ENCODE data around the gene APOO. TPM values are rescaled to one million over a fixed set of nuclear protein-coding genes. Genes with fewer than 3 reads are reported as not detected.

The APOO gene
- total RNA-seq, 2 experiments from 2014 or later, result 31.7 to 38.5 TPM

DNA sequence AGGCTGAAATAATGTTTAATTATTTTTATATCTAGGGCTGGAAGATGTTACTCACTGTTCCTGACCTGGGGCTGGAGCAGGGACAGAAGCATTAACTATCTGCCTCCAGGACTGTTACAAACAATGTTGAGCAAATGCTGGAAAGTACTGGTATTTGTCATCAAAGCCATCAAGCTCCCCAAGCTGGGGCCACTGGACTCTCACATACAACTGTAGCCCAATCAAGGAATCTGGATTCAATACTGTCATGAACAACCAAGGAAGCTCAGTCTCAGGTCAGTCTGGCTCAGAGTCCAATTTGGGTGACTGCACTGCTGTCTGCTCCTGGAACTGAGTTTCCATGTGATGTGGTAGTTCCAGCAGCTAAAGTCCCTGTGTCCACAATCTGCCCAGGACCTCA is 50.4 kb downstream of the APOO start:
- no peaks in the 10 kb centered on the region for H3K27me3 Mint-ChIP-seq
- no peak overlapping the region for H3K4me3 Mint-ChIP-seq
- H3K4me1 Mint-ChIP-seq, result peaks cover 2% of the 10 kb centered on the region
- H3K27ac Mint-ChIP-seq, result no peak overlapping the region
- DNase-seq, result no peak
- H3K36me3 Mint-ChIP-seq, result peaks cover 9% of the 10 kb centered on the region
- H3K9me3 Mint-ChIP-seq, result no peaks in the 10 kb centered on the region

DNA sequence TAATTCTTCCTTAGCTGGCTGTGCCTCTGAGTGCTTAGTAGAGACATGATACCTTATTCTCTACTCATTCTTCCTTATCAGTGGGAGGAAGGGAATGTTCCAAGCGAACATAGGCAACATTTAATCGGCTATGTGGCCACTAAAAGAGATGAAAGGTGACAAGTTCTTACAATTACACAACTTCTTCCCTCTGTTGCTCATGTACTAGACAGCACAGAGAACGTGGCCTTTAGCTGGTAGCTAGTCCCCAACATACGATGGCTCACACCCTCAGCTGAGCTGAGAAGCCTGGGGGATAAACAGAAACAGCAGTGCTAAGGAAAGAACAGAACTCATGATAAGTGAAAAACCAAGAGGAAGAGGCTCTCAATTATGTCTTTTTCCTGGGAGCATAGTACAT is 52.2 kb downstream of the APOO start:
- no peaks in the 10 kb centered on the region for H3K9me3 Mint-ChIP-seq
- H3K36me3 Mint-ChIP-seq, result peaks cover 4% of the 10 kb centered on the region
- DNase-seq, result no peak
- no peaks in the 10 kb centered on the region for H3K4me1 Mint-ChIP-seq
- no peak overlapping the region for H3K4me3 Mint-ChIP-seq
- H3K27me3 Mint-ChIP-seq, result no peaks in the 10 kb centered on the region
- no peak overlapping the region for H3K27ac Mint-ChIP-seq

DNA sequence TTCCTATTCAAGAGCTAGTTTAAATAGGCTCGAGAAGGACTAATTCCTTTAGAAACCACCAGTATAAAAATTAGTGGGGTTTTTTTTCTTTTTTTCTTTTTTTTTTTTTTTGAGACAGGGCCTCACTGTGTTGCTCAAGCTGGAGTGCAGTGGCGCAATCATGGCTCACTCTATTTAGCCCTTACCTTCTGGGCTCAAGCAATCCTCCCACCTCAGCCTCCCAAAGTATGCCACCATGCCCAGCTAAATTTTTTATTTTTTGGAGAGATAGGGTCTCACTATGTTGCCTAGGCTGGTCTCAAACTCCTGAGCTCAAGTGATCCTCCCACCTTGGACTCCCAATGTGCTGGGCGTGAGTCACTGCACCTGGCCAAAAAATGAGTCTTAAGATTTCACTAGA is 52.8 kb downstream of the APOO start:
- Mint-ChIP-seq H3K4me3 (no peak overlapping the region), H3K36me3 (peaks cover 4% of the 10 kb centered on the region), H3K27ac (no peak overlapping the region), H3K27me3 (no peaks in the 10 kb centered on the region), H3K4me1 (no peaks in the 10 kb centered on the region), H3K9me3 (no peaks in the 10 kb centered on the region)
- DNase-seq, result no peak

DNA sequence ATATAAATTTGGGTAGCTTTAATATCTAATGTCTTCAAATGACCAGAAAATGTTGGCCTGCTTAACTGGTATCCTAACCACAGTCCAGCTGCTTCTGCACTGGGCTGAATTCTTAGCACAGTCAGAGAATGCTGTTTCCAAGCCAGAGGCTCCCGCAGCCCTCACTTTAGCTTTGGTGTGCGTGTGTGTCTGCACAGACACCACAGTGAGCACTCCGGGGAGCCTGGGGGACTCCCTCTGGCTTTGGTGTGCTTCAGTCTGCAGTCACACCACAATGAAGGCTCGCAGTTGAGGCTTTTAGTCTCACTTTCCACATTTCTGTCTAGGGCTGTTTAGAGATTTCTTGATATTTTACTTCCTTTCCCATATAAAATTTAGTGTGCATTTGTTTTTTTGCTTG is 53.6 kb downstream of the APOO start:
- Mint-ChIP-seq H3K36me3 (peaks cover 2% of the 10 kb centered on the region), H3K27ac (no peak overlapping the region), H3K4me1 (no peaks in the 10 kb centered on the region), H3K9me3 (no peaks in the 10 kb centered on the region), H3K27me3 (no peaks in the 10 kb centered on the region), H3K4me3 (no peak overlapping the region)
- no peak for DNase-seq

DNA sequence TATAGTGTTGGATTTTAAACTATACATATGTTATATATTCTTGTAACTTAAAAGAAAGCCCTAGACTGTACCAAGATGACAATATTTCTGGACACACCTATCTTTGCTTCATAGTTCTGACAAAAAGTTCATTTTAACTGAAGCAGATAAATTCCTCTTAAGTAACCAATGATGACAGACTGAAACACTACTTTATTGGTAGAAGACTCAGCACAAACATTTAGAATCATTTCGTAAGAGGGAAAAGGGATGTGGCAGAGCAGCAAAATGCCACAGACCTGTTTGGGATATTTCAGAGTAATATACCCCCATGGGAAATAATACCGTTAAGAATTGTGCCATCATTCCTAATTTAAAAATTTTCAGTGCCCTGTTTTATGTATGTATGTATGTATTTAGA is 56.2 kb downstream of the APOO start:
- H3K4me3 Mint-ChIP-seq, result no peak overlapping the region
- no peak for DNase-seq
- no peaks in the 10 kb centered on the region for H3K27me3 Mint-ChIP-seq
- H3K27ac Mint-ChIP-seq, result no peak overlapping the region
- no peaks in the 10 kb centered on the region for H3K9me3 Mint-ChIP-seq
- no peaks in the 10 kb centered on the region for H3K4me1 Mint-ChIP-seq
- H3K36me3 Mint-ChIP-seq, result no peaks in the 10 kb centered on the region

DNA sequence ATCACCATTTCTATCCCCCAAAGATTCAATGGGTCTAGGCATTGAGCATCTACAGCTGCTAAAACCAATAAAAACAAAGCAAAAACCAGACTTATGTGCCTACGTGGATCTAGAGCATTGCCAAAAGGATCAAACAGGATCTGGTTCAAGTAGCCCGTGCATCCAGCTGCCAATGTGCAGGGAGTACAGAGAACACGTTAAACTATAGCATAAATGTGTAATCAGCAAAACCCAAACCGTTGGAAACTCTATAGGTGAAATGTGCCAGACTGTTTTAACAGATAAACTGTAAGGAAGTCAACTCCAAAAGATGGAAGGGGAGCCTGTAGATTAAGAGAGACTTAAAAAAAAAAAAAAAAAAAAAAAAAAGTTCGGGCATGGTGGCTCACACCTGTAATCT is 58.5 kb downstream of the APOO start:
- no peak overlapping the region for H3K4me3 Mint-ChIP-seq
- H3K27ac Mint-ChIP-seq, result no peak overlapping the region
- no peaks in the 10 kb centered on the region for H3K9me3 Mint-ChIP-seq

DNA sequence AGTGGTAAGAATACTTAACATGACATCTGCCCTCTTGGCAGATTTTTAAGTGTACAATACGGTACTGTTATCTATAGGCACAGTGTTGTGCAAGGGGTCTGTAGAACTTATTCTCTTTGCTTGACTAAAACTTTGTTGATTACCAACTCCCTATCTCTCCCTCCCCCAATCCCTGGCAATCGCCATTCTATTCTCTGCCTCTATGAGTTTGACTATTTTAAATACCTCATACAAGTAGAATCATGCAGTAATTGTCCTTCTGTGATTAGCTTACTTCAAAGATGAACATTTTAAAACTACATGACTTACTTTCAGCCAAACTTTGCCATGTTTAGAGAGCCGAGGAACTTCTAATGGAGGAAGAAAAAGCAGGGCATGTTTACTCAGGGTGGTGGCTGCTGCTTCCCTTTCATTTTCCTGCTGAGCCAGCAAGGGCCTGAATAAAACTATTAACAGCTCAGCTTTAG is 62.4 kb downstream of the APOO start:
- H3K36me3 Mint-ChIP-seq, result peaks cover 6% of the 10 kb centered on the region
- H3K27me3 Mint-ChIP-seq, result no peaks in the 10 kb centered on the region
- no peak overlapping the region for H3K27ac Mint-ChIP-seq
- no peaks in the 10 kb centered on the region for H3K4me1 Mint-ChIP-seq
- H3K4me3 Mint-ChIP-seq, result no peak overlapping the region
- H3K9me3 Mint-ChIP-seq, result no peaks in the 10 kb centered on the region
- no peak for DNase-seq

More for the DNA sequence above, 58.5 kb downstream of the APOO start:
- no peaks in the 10 kb centered on the region for H3K4me1 Mint-ChIP-seq
- H3K36me3 Mint-ChIP-seq, result no peaks in the 10 kb centered on the region
- DNase-seq, result no peak
- H3K27me3 Mint-ChIP-seq, result no peaks in the 10 kb centered on the region

DNA sequence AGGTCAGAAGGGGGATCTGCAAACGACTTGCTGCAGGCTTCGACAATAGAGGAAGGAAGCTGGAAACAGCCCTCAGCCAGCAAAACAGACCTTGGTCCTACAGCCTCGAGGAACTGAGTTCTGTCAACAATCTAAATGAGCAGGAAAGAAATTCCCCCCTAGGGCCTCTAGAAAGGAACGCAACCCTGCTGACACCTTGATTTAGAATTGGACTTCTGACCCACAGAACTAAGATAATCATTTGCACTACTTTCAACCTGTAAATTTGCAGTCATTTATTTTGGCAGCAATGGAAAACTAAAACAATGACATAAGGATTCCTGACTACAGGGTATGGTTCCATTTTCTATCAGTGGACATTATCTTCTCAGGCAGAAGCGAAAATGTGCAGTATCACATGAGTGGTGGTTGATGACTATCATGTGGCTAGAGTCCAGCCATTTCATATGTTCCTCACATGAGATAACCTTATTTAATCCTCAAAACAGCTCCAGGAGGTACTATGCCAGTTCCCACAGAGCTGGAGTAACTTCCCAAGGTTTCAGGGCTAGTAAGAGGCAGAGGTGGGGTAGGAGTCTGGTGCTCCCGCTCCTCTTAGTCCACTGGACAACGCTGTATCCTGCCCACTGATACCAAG is 63.1 kb downstream of the APOO start:
- Mint-ChIP-seq H3K36me3 (peaks cover 6% of the 10 kb centered on the region), H3K4me1 (no peaks in the 10 kb centered on the region), H3K27me3 (no peaks in the 10 kb centered on the region), H3K4me3 (no peak overlapping the region), H3K9me3 (no peaks in the 10 kb centered on the region), H3K27ac (no peak overlapping the region)
- DNase-seq, result no peak

DNA sequence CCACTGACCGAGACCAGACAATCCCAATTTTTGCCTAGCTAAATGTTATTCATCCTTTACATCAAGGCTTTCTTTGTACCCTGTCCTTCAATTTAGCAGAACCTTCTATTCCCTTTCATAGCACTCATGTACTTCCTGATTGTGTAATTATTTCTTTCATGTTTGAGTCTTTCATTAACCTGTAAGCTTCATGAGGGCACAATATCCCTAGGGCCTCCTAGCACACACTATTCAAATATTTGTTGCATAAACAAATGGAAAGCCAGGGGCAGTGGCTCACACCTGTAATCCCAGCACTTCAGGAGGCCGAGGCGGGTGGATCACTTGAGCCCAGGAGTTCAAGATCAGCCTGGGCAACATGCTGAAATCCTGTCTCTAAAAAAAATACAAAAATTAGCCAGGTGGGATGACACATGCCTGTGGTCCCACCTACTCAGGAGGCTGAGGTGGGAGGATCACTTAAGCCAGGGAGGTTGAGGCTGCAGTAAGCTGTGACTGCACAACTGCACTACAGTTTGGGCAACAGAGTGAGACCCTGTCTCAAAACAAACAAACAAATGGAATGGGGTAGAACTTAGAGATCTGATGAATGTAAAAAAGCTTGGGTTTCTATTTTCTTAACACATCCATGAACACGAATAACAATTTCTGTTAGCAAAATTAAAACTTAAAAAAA is 65.8 kb downstream of the APOO start:
- Mint-ChIP-seq H3K27ac (no peak overlapping the region), H3K27me3 (no peaks in the 10 kb centered on the region), H3K9me3 (no peaks in the 10 kb centered on the region)

DNA sequence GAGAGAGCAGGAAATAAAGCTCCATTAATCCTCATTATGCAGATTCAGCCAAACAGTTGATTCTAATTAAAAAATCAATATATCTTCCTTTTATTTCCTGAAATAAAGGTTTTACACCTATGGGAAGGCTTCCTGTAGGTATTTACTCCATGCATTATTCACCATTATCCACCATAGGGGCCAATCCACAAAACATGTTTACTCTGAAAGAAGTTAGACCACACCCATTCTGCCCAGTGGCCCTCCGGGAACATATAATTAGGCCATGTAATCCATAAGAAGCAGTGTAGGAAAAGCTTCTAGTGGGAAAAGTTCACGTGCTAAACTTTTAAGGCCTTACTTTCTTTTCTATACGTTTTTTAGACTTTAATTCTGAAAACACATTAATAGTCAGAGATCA is 67.1 kb downstream of the APOO start:
- Mint-ChIP-seq H3K36me3 (peaks cover 6% of the 10 kb centered on the region), H3K4me3 (no peak overlapping the region), H3K27me3 (no peaks in the 10 kb centered on the region), H3K27ac (no peak overlapping the region), H3K9me3 (no peaks in the 10 kb centered on the region), H3K4me1 (no peaks in the 10 kb centered on the region)
- no peak for DNase-seq

More for the DNA sequence above, 65.8 kb downstream of the APOO start:
- Mint-ChIP-seq H3K36me3 (peaks cover 6% of the 10 kb centered on the region), H3K4me3 (no peak overlapping the region), H3K4me1 (no peaks in the 10 kb centered on the region)
- DNase-seq, result no peak

DNA sequence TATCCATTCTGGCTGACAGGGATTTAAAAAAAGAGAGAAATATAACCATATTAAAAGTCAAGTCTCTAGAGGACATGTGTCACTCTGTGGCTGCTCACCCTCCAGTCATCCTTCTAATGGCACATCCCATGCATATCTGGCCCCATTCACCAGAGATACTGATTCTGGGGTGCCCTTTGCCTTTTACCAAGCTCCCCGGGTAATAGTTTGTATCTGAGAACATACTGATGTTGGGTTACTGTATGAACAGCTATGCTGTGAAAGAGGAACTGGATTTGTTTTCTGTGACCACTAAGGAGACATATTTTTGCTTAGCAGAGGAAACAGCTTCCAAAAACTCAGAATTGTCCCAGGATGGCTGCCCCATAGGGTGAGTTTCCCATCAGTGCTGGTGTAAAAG is 68.8 kb downstream of the APOO start:
- H3K36me3 Mint-ChIP-seq, result peaks cover 6% of the 10 kb centered on the region
- no peaks in the 10 kb centered on the region for H3K27me3 Mint-ChIP-seq
- H3K27ac Mint-ChIP-seq, result no peak overlapping the region
- H3K4me3 Mint-ChIP-seq, result no peak overlapping the region
- no peak for DNase-seq
- no peaks in the 10 kb centered on the region for H3K9me3 Mint-ChIP-seq
- no peaks in the 10 kb centered on the region for H3K4me1 Mint-ChIP-seq

DNA sequence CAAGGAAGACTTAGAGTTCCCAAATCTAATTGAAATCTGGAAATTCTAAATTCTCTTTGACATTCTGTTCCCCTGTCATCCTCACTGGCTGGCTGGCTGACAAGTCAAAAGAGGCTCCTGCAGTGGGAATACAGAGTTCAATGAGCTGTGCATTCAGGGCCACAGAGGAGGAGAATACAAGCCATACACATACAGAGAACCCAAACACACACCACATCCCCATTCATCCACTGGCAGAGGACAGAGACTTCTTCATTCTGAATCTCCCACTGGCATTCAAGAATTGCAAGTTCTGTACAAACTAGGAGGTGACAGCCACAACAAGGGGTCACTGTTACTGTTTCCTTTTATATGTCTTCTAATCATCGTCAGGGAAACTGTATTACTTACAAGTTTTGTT is 75.0 kb downstream of the APOO start:
- no peak for DNase-seq
- H3K36me3 Mint-ChIP-seq, result no peaks in the 10 kb centered on the region
- no peaks in the 10 kb centered on the region for H3K27me3 Mint-ChIP-seq
- H3K9me3 Mint-ChIP-seq, result no peaks in the 10 kb centered on the region
- H3K4me1 Mint-ChIP-seq, result no peaks in the 10 kb centered on the region
- H3K27ac Mint-ChIP-seq, result no peak overlapping the region
- no peak overlapping the region for H3K4me3 Mint-ChIP-seq

DNA sequence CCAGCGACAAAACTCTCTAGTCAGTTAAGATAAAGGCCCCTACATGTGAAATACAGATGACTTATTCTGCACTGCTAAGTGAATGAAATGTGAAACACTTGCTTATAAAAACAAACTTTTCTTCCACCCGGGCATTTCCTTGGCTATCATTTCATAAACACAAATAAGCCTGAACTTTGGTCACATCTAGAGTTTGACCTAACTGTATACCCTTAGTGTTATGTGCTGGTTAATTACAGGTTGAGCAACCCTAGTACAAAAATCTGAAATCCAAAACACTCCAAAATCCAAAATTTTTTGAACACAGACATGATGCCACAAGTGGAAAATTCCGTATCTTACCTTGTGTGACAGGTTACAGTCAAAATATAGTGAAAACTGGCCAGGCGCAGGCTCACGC is 78.9 kb downstream of the APOO start:
- Mint-ChIP-seq H3K27me3 (no peaks in the 10 kb centered on the region), H3K9me3 (no peaks in the 10 kb centered on the region), H3K36me3 (no peaks in the 10 kb centered on the region), H3K4me3 (no peak overlapping the region), H3K4me1 (no peaks in the 10 kb centered on the region), H3K27ac (no peak overlapping the region)
- no peak for DNase-seq

DNA sequence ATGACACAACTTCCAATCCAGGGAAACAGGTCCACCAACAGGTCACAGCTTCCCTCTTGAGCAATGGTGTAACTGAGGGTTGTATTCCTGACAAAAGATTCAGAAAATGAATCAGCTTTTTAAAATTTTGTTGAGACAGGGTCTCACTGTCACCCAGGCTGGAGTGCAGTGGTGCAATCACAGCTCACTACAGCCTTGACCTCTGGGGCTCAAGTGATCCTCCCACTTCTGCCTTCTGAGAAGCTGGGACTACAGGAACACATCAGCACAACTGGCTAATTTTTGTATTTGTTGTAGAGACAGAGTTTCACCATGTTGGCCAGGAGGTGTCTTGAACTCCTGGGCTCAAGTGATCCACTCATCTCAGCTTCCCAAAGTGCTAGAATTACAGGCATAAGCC is 81.1 kb downstream of the APOO start:
- DNase-seq, result no peak

DNA sequence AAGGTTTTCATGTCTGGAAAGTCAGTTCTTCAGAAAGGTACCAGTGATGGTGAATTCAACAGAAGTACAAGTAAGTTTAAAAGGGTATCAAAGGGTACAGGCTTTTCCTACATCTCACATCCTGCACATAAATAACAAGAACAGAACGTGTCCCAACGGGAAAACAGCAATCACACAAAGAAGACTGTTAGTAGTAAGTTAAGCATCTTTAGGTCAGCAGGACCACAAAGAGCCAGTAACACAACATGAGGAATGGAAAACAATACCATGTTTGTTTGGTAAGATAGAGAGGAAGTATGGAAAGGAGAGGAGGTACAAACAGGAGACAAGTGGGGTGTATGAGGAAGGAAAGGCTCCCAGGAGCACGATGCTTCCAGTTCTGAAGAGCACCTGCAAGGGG is 81.5 kb downstream of the APOO start:
- H3K27ac Mint-ChIP-seq, result no peak overlapping the region

More for the DNA sequence above, 81.1 kb downstream of the APOO start:
- Mint-ChIP-seq H3K27ac (no peak overlapping the region), H3K9me3 (no peaks in the 10 kb centered on the region), H3K4me3 (no peak overlapping the region), H3K27me3 (no peaks in the 10 kb centered on the region), H3K4me1 (no peaks in the 10 kb centered on the region), H3K36me3 (no peaks in the 10 kb centered on the region)

DNA sequence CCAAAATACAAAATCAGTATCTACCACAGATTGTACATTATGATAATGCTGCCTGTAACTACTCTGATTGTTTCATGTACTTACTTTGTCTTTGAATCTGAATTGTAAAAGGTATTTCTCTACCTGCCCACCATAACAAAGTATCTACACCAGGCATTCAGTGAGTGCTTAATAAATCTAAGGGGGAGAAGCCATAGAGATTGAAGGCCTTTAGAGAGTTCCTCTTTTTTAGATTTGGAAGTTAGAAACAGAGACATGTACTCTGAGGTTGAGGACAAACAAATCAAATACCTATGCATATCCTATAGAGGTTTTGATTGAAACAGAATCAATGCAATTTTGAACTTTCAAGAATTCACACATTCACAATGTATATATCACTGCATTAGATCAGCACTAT is 82.1 kb downstream of the APOO start:
- DNase-seq, result no peak
- H3K36me3 Mint-ChIP-seq, result no peaks in the 10 kb centered on the region

More for the DNA sequence above, 81.5 kb downstream of the APOO start:
- Mint-ChIP-seq H3K27me3 (no peaks in the 10 kb centered on the region), H3K4me1 (no peaks in the 10 kb centered on the region), H3K9me3 (no peaks in the 10 kb centered on the region), H3K4me3 (no peak overlapping the region), H3K36me3 (no peaks in the 10 kb centered on the region)
- no peak for DNase-seq

More for the DNA sequence above, 82.1 kb downstream of the APOO start:
- no peak overlapping the region for H3K4me3 Mint-ChIP-seq
- H3K27me3 Mint-ChIP-seq, result no peaks in the 10 kb centered on the region
- H3K9me3 Mint-ChIP-seq, result no peaks in the 10 kb centered on the region
- no peak overlapping the region for H3K27ac Mint-ChIP-seq
- H3K4me1 Mint-ChIP-seq, result no peaks in the 10 kb centered on the region

All from activated naive CD8-positive, alpha-beta T cell treated with anti-CD3 and anti-CD28 coated beads for 36 hours (primary cell).